GM18951 (cell line): ENCODE data around the gene NCEH1.

ENCODE experiments used
- POLR2A ChIP-seq: IDR thresholded peaks from 4 replicates; pipeline ENCODE4 v1.6.1; 2011; ENCODE audit warnings: mild to moderate bottlenecking; ENCODE audit not compliant: insufficient read length, insufficient read depth; ENCODE audit errors: extremely low read depth
- in situ Hi-C: fragments of 300-500 bp; cut with MboI; formaldehyde crosslinking; loops from one replicate; pipeline ENCODE4 v1.12.0; 2022; ENCODE audit warnings: low sequenced_read_pairs, mixed read lengths, inconsistent platforms; ENCODE audit not compliant: unreplicated experiment

NCEH1 gene

GRCh38 chr3:172699031-172699430, 11.8 kb downstream of the NCEH1 start:
- in situ Hi-C loops = no loop called here
- no peak for TF ChIP-seq POLR2A

- no peak for TF ChIP-seq POLR2A
- in situ Hi-C loops = no loop called here
Observed at GRCh38 chr3:172698631-172699030, 12.2 kb downstream of the NCEH1 start.

- in situ Hi-C loops = no loop called here
- no peak for TF ChIP-seq POLR2A
Observed at GRCh38 chr3:172697558-172697957, 13.3 kb downstream of the NCEH1 start.

- in situ Hi-C loops = no loop called here
- no peak for TF ChIP-seq POLR2A
Observed at GRCh38 chr3:172696357-172696756, 14.5 kb downstream of the NCEH1 start.

- in situ Hi-C loops = no loop called here
- no peak for TF ChIP-seq POLR2A
Observed at GRCh38 chr3:172694573-172695246, 16.2 kb downstream of the NCEH1 start.

GRCh38 chr3:172692751-172693338, 18.0 kb downstream of the NCEH1 start:
- in situ Hi-C loops = no loop called here

GRCh38 chr3:172690936-172691335, 19.9 kb downstream of the NCEH1 start:
- no peak for TF ChIP-seq POLR2A
- in situ Hi-C loops = no loop called here

More at GRCh38 chr3:172692751-172693338, 18.0 kb downstream of the NCEH1 start:
- TF ChIP-seq POLR2A = no peak

GRCh38 chr3:172688588-172688987, 22.3 kb downstream of the NCEH1 start:
- no peak for TF ChIP-seq POLR2A
- in situ Hi-C loops = no loop called here

GRCh38 chr3:172687501-172687900, 23.4 kb downstream of the NCEH1 start:
- in situ Hi-C loops = no loop called here
- no peak for TF ChIP-seq POLR2A

- in situ Hi-C loops = no loop called here
- TF ChIP-seq POLR2A = no peak
Observed at GRCh38 chr3:172685331-172686214, 25.3 kb downstream of the NCEH1 start.

GRCh38 chr3:172680684-172681083, 30.2 kb downstream of the NCEH1 start:
- no peak for TF ChIP-seq POLR2A

GRCh38 chr3:172679599-172679998, 31.3 kb downstream of the NCEH1 start:
- no peak for TF ChIP-seq POLR2A
- in situ Hi-C loops = no loop called here

More at GRCh38 chr3:172680684-172681083, 30.2 kb downstream of the NCEH1 start:
- in situ Hi-C loops = no loop called here

- in situ Hi-C loops = no loop called here
- no peak for TF ChIP-seq POLR2A
Observed at GRCh38 chr3:172678068-172678467, 32.8 kb downstream of the NCEH1 start.
